ENCODE data around the gene AZU1. TPM values are rescaled to one million over a fixed set of nuclear protein-coding genes. Genes with fewer than 3 reads are reported as not detected.

AZU1 gene
- total RNA-seq, 2 donors from 2014 or later: 6.9 TPM; not detected in 1

GRCh38 chr19:858284-858683 lies 30.6 kb downstream of the AZU1 start:
- no peaks in the 10 kb centered on the region for H3K27me3 ChIP-seq (replicated peaks; ENCODE audit: insufficient read depth)
- no peaks in the 10 kb centered on the region for H3K36me3 ChIP-seq
- no peak overlapping the region for H3K27ac ChIP-seq
- DNase-seq (ENCODE audit: low spot score): no peak
- intact Hi-C loops (cut with DNase I): loop anchor here (5.0 kb wide), 1 partner anchor 56 kb away; no protein-coding TSS in a partner anchor
- WGBS: 83% methylated on average over 9 of the region's 9 CpGs
- no peaks in the 10 kb centered on the region for H3K4me1 ChIP-seq (replicated peaks)
- no peak for TF ChIP-seq POLR2AphosphoS5 (IDR thresholded peaks at IDR 0.05)
- TF ChIP-seq CTCF (IDR thresholded peaks at IDR 0.05): no peak
- TF ChIP-seq POLR2A (IDR thresholded peaks at IDR 0.05): no peak
- no peak overlapping the region for H3K4me3 ChIP-seq
- no peaks in the 10 kb centered on the region for H3K9me3 ChIP-seq

GRCh38 chr19:858868-859843 lies 31.5 kb downstream of the AZU1 start, which contains the start of gene CFD:
CFD (plus strand) TSS chr19:859664; CDS start chr19:859690, 26 bp downstream.
- H3K4me1 ChIP-seq (replicated peaks): no peaks in the 10 kb centered on the region
- H3K36me3 ChIP-seq: no peaks in the 10 kb centered on the region
- no peak for DNase-seq (ENCODE audit: low spot score)
- 34% methylated on average over 24 of the region's 24 CpGs for WGBS
- H3K27me3 ChIP-seq (replicated peaks; ENCODE audit: insufficient read depth): no peaks in the 10 kb centered on the region
- intact Hi-C loops (cut with DNase I): loop anchor here (5.0 kb wide), 1 partner anchor 57 kb away; no protein-coding TSS in a partner anchor
- no peaks in the 10 kb centered on the region for H3K9me3 ChIP-seq
- H3K4me3 ChIP-seq: peak within 1 kb of the TSS; percentile 25
- peak within 1 kb of the TSS in 1 of 2 donors; percentile 63 for H3K27ac ChIP-seq
- TF ChIP-seq POLR2A (IDR thresholded peaks at IDR 0.05) (no peak), CTCF (IDR thresholded peaks at IDR 0.05) (no peak), POLR2AphosphoS5 (IDR thresholded peaks at IDR 0.05) (no peak)

- no peak for TF ChIP-seq POLR2A (IDR thresholded peaks at IDR 0.05)
- TF ChIP-seq POLR2AphosphoS5 (IDR thresholded peaks at IDR 0.05): no peak
- TF ChIP-seq CTCF (IDR thresholded peaks at IDR 0.05): no peak
- no peaks in the 10 kb centered on the region for H3K4me1 ChIP-seq (replicated peaks)
- H3K27ac ChIP-seq: no peak overlapping the region
- no peaks in the 10 kb centered on the region for H3K27me3 ChIP-seq (replicated peaks; ENCODE audit: insufficient read depth)
- no peak for DNase-seq (ENCODE audit: low spot score)
- H3K9me3 ChIP-seq: no peaks in the 10 kb centered on the region
- 49% methylated on average over 23 of the region's 35 CpGs for WGBS
- intact Hi-C loops (cut with DNase I): no loop called here
- no peak overlapping the region for H3K4me3 ChIP-seq
- no peaks in the 10 kb centered on the region for H3K36me3 ChIP-seq
These were observed 33.6 kb downstream of the AZU1 start for GRCh38 chr19:861141-861755.

GRCh38 chr19:861756-862580 lies 34.3 kb downstream of the AZU1 start:
- no peaks in the 10 kb centered on the region for H3K9me3 ChIP-seq
- DNase-seq (ENCODE audit: low spot score): no peak
- intact Hi-C loops (cut with DNase I): loop anchor here (2.0 kb wide), 1 partner anchor 59 kb away; no protein-coding TSS in a partner anchor
- H3K36me3 ChIP-seq: no peaks in the 10 kb centered on the region
- H3K27me3 ChIP-seq (replicated peaks; ENCODE audit: insufficient read depth): no peaks in the 10 kb centered on the region
- whole genome bisulfite sequencing: 19% methylated on average over 59 of the region's 60 CpGs
- H3K27ac ChIP-seq: no peak overlapping the region
- no peaks in the 10 kb centered on the region for H3K4me1 ChIP-seq (replicated peaks)
- H3K4me3 ChIP-seq: no peak overlapping the region
- TF ChIP-seq POLR2A (IDR thresholded peaks at IDR 0.05): no peak
- no peak for TF ChIP-seq POLR2AphosphoS5 (IDR thresholded peaks at IDR 0.05)
- TF ChIP-seq CTCF (IDR thresholded peaks at IDR 0.05): no peak

All from prostate gland (tissue), 2 donors.